ENCODE measurements around the gene RAPH1.
"Not testable (repeated sequence)": the region's sequence is repeated elsewhere in the genome, so short reads cannot be mapped to it uniquely, and the experiment has no call there.

RAPH1 gene

DNA sequence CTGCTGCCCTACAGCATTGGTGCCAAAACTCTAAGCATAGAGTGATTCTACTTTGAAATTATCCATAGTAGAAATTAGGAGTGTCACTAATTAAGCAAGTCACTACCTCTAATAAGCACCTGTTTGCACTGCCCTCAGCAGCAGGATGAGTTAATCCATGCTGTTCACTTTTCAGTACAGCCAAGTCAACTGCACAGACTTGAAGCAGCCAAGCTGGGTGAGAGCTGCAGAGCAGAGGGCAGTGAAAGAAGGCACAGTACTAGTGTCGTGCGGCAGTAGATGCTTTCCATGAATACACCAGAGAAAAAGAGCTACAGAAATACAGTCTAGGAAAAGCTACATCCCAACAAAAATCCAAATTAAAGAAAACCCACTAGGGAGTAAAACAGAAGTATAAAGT, 98.6 kb downstream of the RAPH1 start:
- no peak overlapping the region for H3K4me2 ChIP-seq (ENCODE audit: low read length)
- no peaks in the 10 kb centered on the region for H3K9me3 ChIP-seq (ENCODE audit: insufficient read depth, low read depth, low read length)
- H4K91ac ChIP-seq (ENCODE audit: low read depth, low read length) = no peak overlapping the region
- H3K18ac ChIP-seq (ENCODE audit: low read length) = no peak overlapping the region
- no peak overlapping the region for H2BK120ac ChIP-seq (ENCODE audit: insufficient read depth, low read length, poor library complexity)
- H3K79me1 ChIP-seq (ENCODE audit: low read length) = no peaks in the 10 kb centered on the region
- H2BK5ac ChIP-seq (ENCODE audit: low read depth, low read length, poor library complexity) = no peak overlapping the region
- H3K36me3 ChIP-seq (ENCODE audit: control insufficient read depth in 1 of 2, insufficient read depth in 2 of 2, low read length in 2 of 2) = peaks cover 14 to 22% of the 10 kb centered on the region in 2 experiments
- no peak overlapping the region for H3K9ac ChIP-seq (ENCODE audit: low read length)
- H3K4me1 ChIP-seq (ENCODE audit: control insufficient read depth in 1 of 2, insufficient read depth in 2 of 2, low read length in 2 of 2) = no peaks in the 10 kb centered on the region
- H2AK5ac ChIP-seq (ENCODE audit: low read length) = no peak overlapping the region
- WGBS (ENCODE audit: extremely low coverage, insufficient coverage, insufficient read length) = no CpG with 5 or more reads among the region's 2 CpGs
- no peaks in the 10 kb centered on the region for H3K79me2 ChIP-seq (ENCODE audit: control insufficient read depth, insufficient read depth, low read length, poor library complexity)
- H3K14ac ChIP-seq (ENCODE audit: low read length) = no peak overlapping the region
- no peak for DNase-seq
- no peak overlapping the region for H3K27ac ChIP-seq (ENCODE audit: low read depth, low read length)
- no peak overlapping the region for H2BK12ac ChIP-seq (ENCODE audit: low read length)
- no peak overlapping the region for H3K4me3 ChIP-seq (ENCODE audit: low read depth, low read length)
- no peak overlapping the region for H4K8ac ChIP-seq (ENCODE audit: low read depth, low read length)
- H3K4ac ChIP-seq (ENCODE audit: low read depth, low read length) = no peak overlapping the region
- H2AFZ ChIP-seq (ENCODE audit: insufficient read depth, low read length, poor library complexity) = no peak overlapping the region
- H3K27me3 ChIP-seq (ENCODE audit: insufficient read depth, low read length) = no peaks in the 10 kb centered on the region
- no peak overlapping the region for H4K12ac ChIP-seq (ENCODE audit: low read depth, low read length)
- H3K23ac ChIP-seq (ENCODE audit: low read length) = no peak overlapping the region

DNA sequence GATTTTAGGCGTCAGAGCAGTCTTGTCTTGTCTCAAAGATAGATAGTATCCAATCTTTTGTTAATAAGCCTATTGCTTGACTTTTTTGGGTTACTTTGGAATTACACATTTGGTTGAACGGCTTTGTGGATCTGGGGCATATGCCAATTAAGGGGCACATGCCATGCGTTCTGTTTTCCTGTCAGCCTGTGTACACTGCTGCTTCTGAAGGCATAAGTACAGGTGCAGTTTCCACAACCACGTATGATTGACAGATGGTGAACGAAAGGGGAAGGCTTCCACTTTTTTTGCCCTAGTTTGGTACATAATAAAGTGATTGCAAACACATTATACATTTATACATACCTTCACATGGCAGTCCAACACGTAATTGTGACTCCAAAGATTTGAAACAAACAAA, 102.3 kb downstream of the RAPH1 start:
- Histone ChIP-seq H2AFZ (ENCODE audit: insufficient read depth, low read length, poor library complexity) (no peak overlapping the region), H3K4me3 (ENCODE audit: low read depth, low read length) (no peak overlapping the region), H3K9me3 (ENCODE audit: insufficient read depth, low read depth, low read length) (no peaks in the 10 kb centered on the region), H4K12ac (ENCODE audit: low read depth, low read length) (no peak overlapping the region), H2BK12ac (ENCODE audit: low read length) (no peak overlapping the region), H3K14ac (ENCODE audit: low read length) (no peak overlapping the region), H3K27me3 (ENCODE audit: insufficient read depth, low read length) (no peaks in the 10 kb centered on the region), H3K79me2 (ENCODE audit: control insufficient read depth, insufficient read depth, low read length, poor library complexity) (no peaks in the 10 kb centered on the region), H3K4me1 (ENCODE audit: control insufficient read depth in 1 of 2, insufficient read depth in 2 of 2, low read length in 2 of 2) (no peaks in the 10 kb centered on the region), H4K8ac (ENCODE audit: low read depth, low read length) (no peak overlapping the region), H2BK5ac (ENCODE audit: low read depth, low read length, poor library complexity) (no peak overlapping the region), H4K91ac (ENCODE audit: low read depth, low read length) (no peak overlapping the region), H3K27ac (ENCODE audit: low read depth, low read length) (no peak overlapping the region), H3K4ac (ENCODE audit: low read depth, low read length) (no peak overlapping the region), H3K79me1 (ENCODE audit: low read length) (no peaks in the 10 kb centered on the region), H3K18ac (ENCODE audit: low read length) (no peak overlapping the region), H2AK5ac (ENCODE audit: low read length) (no peak overlapping the region), H3K36me3 (ENCODE audit: control insufficient read depth in 1 of 2, insufficient read depth in 2 of 2, low read length in 2 of 2) (peaks cover 6% of the 10 kb centered on the region in 2 experiments), H3K9ac (ENCODE audit: low read length) (no peak overlapping the region), H2BK120ac (ENCODE audit: insufficient read depth, low read length, poor library complexity) (no peak overlapping the region), H3K23ac (ENCODE audit: low read length) (no peak overlapping the region), H3K4me2 (ENCODE audit: low read length) (no peak overlapping the region)
- no CpG with 5 or more reads among the region's 6 CpGs for WGBS (ENCODE audit: extremely low coverage, insufficient coverage, insufficient read length)
- no peak for DNase-seq

DNA sequence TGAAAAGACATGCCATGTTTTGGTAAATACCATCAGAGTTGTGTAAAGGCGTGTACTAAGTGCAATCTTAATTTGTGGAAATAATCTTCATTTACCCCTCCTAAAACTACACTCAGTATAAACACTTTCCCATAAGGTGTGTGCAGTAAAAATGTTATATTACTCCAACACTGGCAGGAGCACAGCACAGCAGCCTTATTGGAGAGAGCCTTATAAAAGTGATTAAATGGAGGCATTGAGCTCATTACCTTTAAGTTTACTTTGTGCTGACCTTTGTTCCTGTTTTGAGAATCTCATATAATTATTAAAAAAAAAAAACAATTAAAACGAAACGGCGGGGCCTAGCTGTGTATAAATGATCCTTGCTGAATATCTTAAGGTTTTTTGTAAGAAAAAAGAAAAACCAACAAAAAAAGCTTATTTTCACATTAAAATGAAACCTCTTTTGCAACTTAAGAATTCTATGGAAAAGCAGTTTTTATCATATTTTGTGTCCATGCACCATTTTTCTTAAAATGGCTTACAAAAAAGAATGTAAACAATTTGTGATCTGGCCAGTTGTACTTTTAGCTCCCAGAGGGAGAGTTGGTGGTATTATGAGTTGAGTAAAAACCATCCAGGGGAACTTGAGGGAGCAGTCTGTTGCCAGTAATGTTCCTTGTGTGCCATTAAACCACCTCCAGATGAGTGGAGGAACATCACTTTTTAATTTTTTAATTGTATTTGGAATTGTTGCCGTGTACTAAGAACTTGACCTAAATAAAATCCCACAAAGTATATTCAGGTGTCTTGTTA, 103.5 kb downstream of the RAPH1 start:
- DNase-seq = no peak
- Histone ChIP-seq H3K4me2 (ENCODE audit: low read length) (no peak overlapping the region), H4K8ac (ENCODE audit: low read depth, low read length) (no peak overlapping the region), H3K36me3 (ENCODE audit: control insufficient read depth in 1 of 2, insufficient read depth in 2 of 2, low read length in 2 of 2) (peaks cover 6 to 7% of the 10 kb centered on the region in 2 experiments), H3K18ac (ENCODE audit: low read length) (no peak overlapping the region), H2AK5ac (ENCODE audit: low read length) (no peak overlapping the region), H3K27me3 (ENCODE audit: insufficient read depth, low read length) (no peaks in the 10 kb centered on the region), H3K9ac (ENCODE audit: low read length) (no peak overlapping the region), H2BK120ac (ENCODE audit: insufficient read depth, low read length, poor library complexity) (no peak overlapping the region), H3K27ac (ENCODE audit: low read depth, low read length) (no peak overlapping the region), H2BK12ac (ENCODE audit: low read length) (no peak overlapping the region), H3K9me3 (ENCODE audit: insufficient read depth, low read depth, low read length) (no peaks in the 10 kb centered on the region), H4K91ac (ENCODE audit: low read depth, low read length) (no peak overlapping the region), H3K4ac (ENCODE audit: low read depth, low read length) (no peak overlapping the region), H2AFZ (ENCODE audit: insufficient read depth, low read length, poor library complexity) (no peak overlapping the region), H3K79me1 (ENCODE audit: low read length) (no peaks in the 10 kb centered on the region), H3K4me1 (ENCODE audit: control insufficient read depth in 1 of 2, insufficient read depth in 2 of 2, low read length in 2 of 2) (no peaks in the 10 kb centered on the region), H3K4me3 (ENCODE audit: low read depth, low read length) (no peak overlapping the region), H3K14ac (ENCODE audit: low read length) (no peak overlapping the region), H2BK5ac (ENCODE audit: low read depth, low read length, poor library complexity) (no peak overlapping the region), H3K79me2 (ENCODE audit: control insufficient read depth, insufficient read depth, low read length, poor library complexity) (no peaks in the 10 kb centered on the region), H4K12ac (ENCODE audit: low read depth, low read length) (no peak overlapping the region), H3K23ac (ENCODE audit: low read length) (no peak overlapping the region)
- WGBS (ENCODE audit: extremely low coverage, insufficient coverage, insufficient read length) = no CpG with 5 or more reads among the region's 5 CpGs

DNA sequence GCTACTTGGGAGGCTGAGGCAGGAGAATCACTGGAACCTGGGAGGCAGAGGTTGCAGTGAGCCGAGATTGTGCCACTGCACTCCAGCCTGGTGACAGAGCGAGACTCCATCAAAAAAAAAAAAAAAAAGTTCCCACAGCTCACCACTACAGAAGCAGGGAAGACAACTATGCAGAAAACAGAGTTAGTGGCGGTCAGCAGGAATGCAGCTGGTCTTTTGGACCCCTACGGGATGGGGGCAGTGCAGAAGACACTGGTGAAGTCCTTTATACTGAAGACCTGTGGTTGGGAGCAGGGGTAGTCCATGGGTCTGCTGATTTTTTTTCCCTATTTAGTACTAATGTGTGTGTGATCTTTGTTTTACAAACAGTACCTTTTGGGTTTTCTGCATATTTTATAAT, 105.5 kb downstream of the RAPH1 start:
- DNase-seq; H3K79me1 ChIP-seq (ENCODE audit: low read length); H3K4me2 ChIP-seq (ENCODE audit: low read length); H2AK5ac ChIP-seq (ENCODE audit: low read length); H3K4me3 ChIP-seq (ENCODE audit: low read depth, low read length); H3K9me3 ChIP-seq (ENCODE audit: insufficient read depth, low read depth, low read length); H3K27ac ChIP-seq (ENCODE audit: low read depth, low read length); H3K23ac ChIP-seq (ENCODE audit: low read length); H3K9ac ChIP-seq (ENCODE audit: low read length); H3K36me3 ChIP-seq (ENCODE audit: control insufficient read depth in 1 of 2, insufficient read depth in 2 of 2, low read length in 2 of 2); H2AFZ ChIP-seq (ENCODE audit: insufficient read depth, low read length, poor library complexity); H4K8ac ChIP-seq (ENCODE audit: low read depth, low read length); H2BK120ac ChIP-seq (ENCODE audit: insufficient read depth, low read length, poor library complexity); H2BK12ac ChIP-seq (ENCODE audit: low read length); H4K91ac ChIP-seq (ENCODE audit: low read depth, low read length); H3K18ac ChIP-seq (ENCODE audit: low read length); H4K12ac ChIP-seq (ENCODE audit: low read depth, low read length); H3K27me3 ChIP-seq (ENCODE audit: insufficient read depth, low read length); H3K4me1 ChIP-seq (ENCODE audit: control insufficient read depth in 1 of 2, insufficient read depth in 2 of 2, low read length in 2 of 2); H2BK5ac ChIP-seq (ENCODE audit: low read depth, low read length, poor library complexity); H3K79me2 ChIP-seq (ENCODE audit: control insufficient read depth, insufficient read depth, low read length, poor library complexity); H3K4ac ChIP-seq (ENCODE audit: low read depth, low read length); H3K14ac ChIP-seq (ENCODE audit: low read length): not testable (repeated sequence)
- no CpG with 5 or more reads among the region's 4 CpGs for WGBS (ENCODE audit: extremely low coverage, insufficient coverage, insufficient read length)

All from trophoblast cell (in vitro differentiated cells and primary cell).